Measurements from ENCODE around the gene EML3.

DNA sequence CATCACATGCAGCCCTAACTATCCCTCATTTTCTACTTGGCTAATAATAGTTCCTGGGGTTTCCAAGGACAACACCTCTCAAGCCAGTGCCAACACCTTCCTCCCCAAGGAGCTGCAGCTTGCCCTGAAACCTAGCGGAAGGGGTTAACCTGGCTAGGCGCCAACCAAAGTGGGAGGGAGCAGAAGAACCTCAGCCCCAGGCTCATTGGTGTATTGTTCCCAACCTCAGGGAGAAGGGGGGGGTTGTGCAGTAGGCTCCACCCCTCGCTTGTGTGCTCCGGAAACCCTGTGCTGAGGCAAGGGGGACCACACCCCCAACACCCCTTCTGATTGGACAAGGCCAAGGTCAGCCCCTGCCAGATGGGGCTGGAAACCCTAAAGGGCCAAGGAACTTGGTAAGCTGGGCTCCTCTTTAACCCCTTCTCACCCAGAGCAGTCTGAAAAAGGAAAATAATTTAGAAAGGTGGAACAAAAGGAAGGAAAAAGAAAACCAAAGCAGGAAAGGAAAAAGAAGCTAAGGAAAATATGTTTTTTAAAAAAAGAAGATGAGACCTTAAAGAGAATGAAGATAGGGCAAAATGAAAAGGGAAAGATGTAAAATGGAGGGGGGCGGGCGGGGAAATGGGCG is 13.4 kb downstream of the EML3 start:
- TF ChIP-seq, protein P1, sequence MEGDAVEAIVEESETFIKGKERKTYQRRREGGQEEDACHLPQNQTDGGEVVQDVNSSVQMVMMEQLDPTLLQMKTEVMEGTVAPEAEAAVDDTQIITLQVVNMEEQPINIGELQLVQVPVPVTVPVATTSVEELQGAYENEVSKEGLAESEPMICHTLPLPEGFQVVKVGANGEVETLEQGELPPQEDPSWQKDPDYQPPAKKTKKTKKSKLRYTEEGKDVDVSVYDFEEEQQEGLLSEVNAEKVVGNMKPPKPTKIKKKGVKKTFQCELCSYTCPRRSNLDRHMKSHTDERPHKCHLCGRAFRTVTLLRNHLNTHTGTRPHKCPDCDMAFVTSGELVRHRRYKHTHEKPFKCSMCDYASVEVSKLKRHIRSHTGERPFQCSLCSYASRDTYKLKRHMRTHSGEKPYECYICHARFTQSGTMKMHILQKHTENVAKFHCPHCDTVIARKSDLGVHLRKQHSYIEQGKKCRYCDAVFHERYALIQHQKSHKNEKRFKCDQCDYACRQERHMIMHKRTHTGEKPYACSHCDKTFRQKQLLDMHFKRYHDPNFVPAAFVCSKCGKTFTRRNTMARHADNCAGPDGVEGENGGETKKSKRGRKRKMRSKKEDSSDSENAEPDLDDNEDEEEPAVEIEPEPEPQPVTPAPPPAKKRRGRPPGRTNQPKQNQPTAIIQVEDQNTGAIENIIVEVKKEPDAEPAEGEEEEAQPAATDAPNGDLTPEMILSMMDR (IDR thresholded peaks at IDR 0.05): no peak
- TF ChIP-seq POLR2A (IDR thresholded peaks at IDR 0.05): no peak
